HEK293 (cell line): ENCODE data around the gene AOAH.
"Not testable (repeated sequence)": the region's sequence is repeated elsewhere in the genome, so short reads cannot be mapped to it uniquely, and the experiment has no call there.

Source experiments
- CTCF ChIA-PET: fragments of 350-600 bp; formaldehyde crosslinking; extraction: SDS; loops from one replicate; lab custom pipeline; 2021; ENCODE audit warnings: antibody characterized with exemption; lab: Yijun Ruan, JAX
- POLR2A ChIA-PET: fragments of 300-600 bp; formaldehyde crosslinking; extraction: SDS; loops from one replicate; lab custom pipeline; 2020; ENCODE audit warnings: antibody characterized with exemption, inconsistent platforms; lab: Yijun Ruan, JAX
- H3K27ac ChIP-seq: fragments of 200-500 bp; sonication (Bioruptor generic); 2 replicates; pipeline ENCODE4 v1.5.1; 2014; ENCODE audit warnings: low read depth, low read length, control low read depth, inconsistent platforms; ENCODE audit errors: extremely low read depth
- H3K36me3 ChIP-seq, 2 experiments: fragments of 200-500 bp in 1 of 2; sonication (Bioruptor generic) in 1 of 2; 1 replicate in 1 of 2; 2 replicates in 1 of 2; pipeline ENCODE4 v1.5.1; 2014 to 2017; ENCODE audit warnings: inconsistent platforms in 2 of 2, low read length in 2 of 2; ENCODE audit not compliant: control insufficient read depth in 2 of 2, insufficient read depth in 1 of 2
- H3K4me1 ChIP-seq: fragments of 200-500 bp; sonication (Bioruptor generic); 2 replicates; pipeline ENCODE4 v1.5.1; 2014; ENCODE audit warnings: mild to moderate bottlenecking, low read length, inconsistent platforms; ENCODE audit not compliant: control insufficient read depth, insufficient read depth
- H3K4me3 ChIP-seq: 2 replicates; pipeline ENCODE4 v1.5.1; 2011; ENCODE audit warnings: low read depth, mild to moderate bottlenecking, control low read depth, low read length, moderate library complexity
- H3K9me3 ChIP-seq: fragments of 200-500 bp; sonication (Bioruptor generic); 2 replicates; pipeline ENCODE4 v1.5.1; 2014; ENCODE audit warnings: low read depth, low read length, inconsistent platforms; ENCODE audit not compliant: control insufficient read depth, insufficient read depth
- BCL11A ChIP-seq: fragments of 450-650 bp; formaldehyde crosslinking; IDR thresholded peaks from 2 replicates; pipeline ENCODE4 v1.5.1; 2016; ENCODE audit warnings: low read depth, missing biosample characterization, missing genetic modification characterization
- CTCF ChIP-seq: fragments of 450-650 bp; formaldehyde crosslinking; IDR thresholded peaks from 2 replicates; pipeline ENCODE4 v1.5.1; 2016; ENCODE audit warnings: missing biosample characterization, missing genetic modification characterization
- REPIN1 ChIP-seq: fragments of 450-650 bp; formaldehyde crosslinking; IDR thresholded peaks from 2 replicates; pipeline ENCODE4 v1.5.1; 2017; ENCODE audit warnings: missing biosample characterization, missing genetic modification characterization, low read depth
- SCRT1 ChIP-seq: fragments of 450-650 bp; formaldehyde crosslinking; IDR thresholded peaks from 2 replicates; pipeline ENCODE4 v1.5.1; 2016; ENCODE audit warnings: missing biosample characterization, missing genetic modification characterization, borderline replicate concordance
- TCF7L2 ChIP-seq: IDR thresholded peaks from 2 replicates; pipeline ENCODE4 v1.6.1; 2011; ENCODE audit warnings: low read depth, mild to moderate bottlenecking, inconsistent platforms, low read length, moderate library complexity, borderline replicate concordance
- ZNF184 ChIP-seq: fragments of 450-650 bp; IDR thresholded peaks from 2 replicates; pipeline ENCODE4 v1.5.1; 2018; ENCODE audit warnings: missing biosample characterization, mild to moderate bottlenecking, missing genetic modification characterization
- ZNF202 ChIP-seq: fragments of 450-650 bp; formaldehyde crosslinking; IDR thresholded peaks from 2 replicates; pipeline ENCODE4 v1.5.1; 2016; ENCODE audit warnings: missing biosample characterization, missing genetic modification characterization, borderline replicate concordance
- ZNF239 ChIP-seq: fragments of 450-650 bp; formaldehyde crosslinking; IDR thresholded peaks from 2 replicates; pipeline ENCODE4 v1.5.1; 2016; ENCODE audit warnings: missing biosample characterization, missing genetic modification characterization
- ZNF341 ChIP-seq: fragments of 450-650 bp; formaldehyde crosslinking; IDR thresholded peaks from 2 replicates; pipeline ENCODE4; 2016; ENCODE audit warnings: low read depth, missing biosample characterization, missing genetic modification characterization
- ZNF391 ChIP-seq: fragments of 450-650 bp; formaldehyde crosslinking; IDR thresholded peaks from 2 replicates; pipeline ENCODE4 v1.5.1; 2016; ENCODE audit warnings: low read depth, missing biosample characterization, missing genetic modification characterization, borderline replicate concordance
- ZNF433 ChIP-seq: fragments of 450-650 bp; formaldehyde crosslinking; IDR thresholded peaks from 2 replicates; pipeline ENCODE4 v1.5.1; 2016; ENCODE audit warnings: missing biosample characterization, missing genetic modification characterization, low read depth
- ZNF654 ChIP-seq: fragments of 450-650 bp; formaldehyde crosslinking; IDR thresholded peaks from 2 replicates; pipeline ENCODE4 v1.5.1; 2016; ENCODE audit warnings: low read depth, missing biosample characterization, missing genetic modification characterization
- ZNF768 ChIP-seq: fragments of 450-650 bp; formaldehyde crosslinking; IDR thresholded peaks from 2 replicates; pipeline ENCODE4 v1.5.1; 2018; ENCODE audit warnings: missing biosample characterization, mild to moderate bottlenecking, missing genetic modification characterization

Gene AOAH

GRCh38 chr7:36488672-36489071 is 235.6 kb downstream of the AOAH start:
- H3K4me1 ChIP-seq, POLR2A ChIA-PET, H3K27ac ChIP-seq, H3K36me3 ChIP-seq, H3K9me3 ChIP-seq, H3K4me3 ChIP-seq: not testable (repeated sequence)
- peak; percentile 80; the same call in 1 of the 2 replicates for TF ChIP-seq ZNF184
- CTCF ChIA-PET: interaction anchor here (0.7 to 8.0 kb wide), 10 partner anchors 17 to 710 kb away, joined by 3 to 111 read pairs (median 4); no protein-coding TSS in a partner anchor

GRCh38 chr7:36487756-36488336 is 236.4 kb downstream of the AOAH start:
- Histone ChIP-seq H3K36me3 (no peaks in the 10 kb centered on the region), H3K9me3 (no peaks in the 10 kb centered on the region), H3K27ac (no peak overlapping the region), H3K4me3 (no peak overlapping the region), H3K4me1 (no peaks in the 10 kb centered on the region)
- no peak for TF ChIP-seq ZNF433 (tag by site-specific recombination)
- TF ChIP-seq TCF7L2: peak; percentile 86
- TF ChIP-seq CTCF (tag by site-specific recombination): peak; percentile 32; the same call in 1 of the 2 replicates
- peak; percentile 92 for TF ChIP-seq ZNF654 (tag by site-specific recombination)
- TF ChIP-seq REPIN1 (tag by site-specific recombination): no peak
- POLR2A ChIA-PET: no interaction called here
- CTCF ChIA-PET: interaction anchor here (0.6 to 8.0 kb wide), 39 partner anchors 9 to 721 kb away, joined by 3 to 111 read pairs (median 4); no protein-coding TSS in a partner anchor

GRCh38 chr7:36486336-36486735 is 238.0 kb downstream of the AOAH start:
- TF ChIP-seq BCL11A (tag by site-specific recombination) (no peak), ZNF341 (tag by site-specific recombination) (no peak), ZNF391 (tag by site-specific recombination) (no peak), ZNF202 (tag by site-specific recombination) (no peak)
- H3K36me3 ChIP-seq: no peaks in the 10 kb centered on the region
- CTCF ChIA-PET: interaction anchor here (1.0 to 8.0 kb wide), 7 partner anchors 37 to 712 kb away, joined by 3 to 111 read pairs (median 4); no protein-coding TSS in a partner anchor

GRCh38 chr7:36484265-36484664 is 240.0 kb downstream of the AOAH start:
- POLR2A ChIA-PET: no interaction called here
- TF ChIP-seq ZNF768: no peak
- no peak for TF ChIP-seq SCRT1 (tag by site-specific recombination)
- TF ChIP-seq ZNF239 (tag by site-specific recombination): no peak
- CTCF ChIA-PET: interaction anchor here (0.8 to 8.0 kb wide), 3 partner anchors 483 to 715 kb away, joined by 3 to 98 read pairs (median 76); no protein-coding TSS in a partner anchor
- Histone ChIP-seq H3K4me1 (no peaks in the 10 kb centered on the region), H3K27ac (no peak overlapping the region), H3K9me3 (no peaks in the 10 kb centered on the region), H3K4me3 (no peak overlapping the region), H3K36me3 (no peaks in the 10 kb centered on the region)

More at GRCh38 chr7:36486336-36486735, 238.0 kb downstream of the AOAH start:
- Histone ChIP-seq H3K4me3 (no peak overlapping the region), H3K9me3 (no peaks in the 10 kb centered on the region), H3K27ac (no peak overlapping the region), H3K4me1 (no peaks in the 10 kb centered on the region)
- POLR2A ChIA-PET: no interaction called here

- CTCF ChIA-PET, POLR2A ChIA-PET: not testable (repeated sequence)
Measured at GRCh38 chr7:36483853-36484252, 240.4 kb downstream of the AOAH start.

More at GRCh38 chr7:36483853-36484252, 240.4 kb downstream of the AOAH start:
- not testable (repeated sequence) for H3K9me3 ChIP-seq, H3K36me3 ChIP-seq, H3K27ac ChIP-seq, H3K4me3 ChIP-seq, H3K4me1 ChIP-seq
